ENCODE data around the gene DCN. TPM values are rescaled to one million over a fixed set of nuclear protein-coding genes. Genes with fewer than 3 reads are reported as not detected.

DCN gene
- total RNA-seq, 1 experiment from 2014 or later: 0.32 TPM

- DNase-seq: no peak
- no peaks in the 10 kb centered on the region for H3K36me3 ChIP-seq
- no peaks in the 10 kb centered on the region for H3K27me3 ChIP-seq
- no peak overlapping the region for H3K4me3 ChIP-seq
- H3K4me1 ChIP-seq: peaks cover 4% of the 10 kb centered on the region; the same call in 1 of the 2 replicates
- no peak overlapping the region for H3K27ac ChIP-seq
- H3K9me3 ChIP-seq (replicated peaks): 0 out of 2 replicates have a peak, but pooled peaks cover 4% of the 10 kb centered on the region
These were observed 89.3 kb downstream of the DCN start for GRCh38 chr12:91093341-91093740.

GRCh38 chr12:91091916-91092715 lies 90.5 kb downstream of the DCN start:
- H3K36me3 ChIP-seq: no peaks in the 10 kb centered on the region
- H3K4me3 ChIP-seq: no peak overlapping the region
- no peaks in the 10 kb centered on the region for H3K27me3 ChIP-seq
- 0 out of 2 replicates have a peak, but pooled peaks cover 4% of the 10 kb centered on the region for H3K9me3 ChIP-seq (replicated peaks)
- no peak overlapping the region for H3K27ac ChIP-seq
- H3K4me1 ChIP-seq: no peaks in the 10 kb centered on the region
- DNase-seq: peak in 1 of 2 experiments; percentile 2

Other genes starting within 250 kb of the DCN start
- not detected in 2 replicates for gene CCER1, start 227.6 kb downstream of the DCN start, total RNA-seq (2014; rRNA removed; shearing (Covaris generic))
- gene EPYC, start 177.8 kb downstream of the DCN start, total RNA-seq (2014; rRNA removed; shearing (Covaris generic)): not detected in 2 replicates
- not detected in 2 replicates for gene KERA, start 124.8 kb downstream of the DCN start, total RNA-seq (2014; rRNA removed; shearing (Covaris generic))
- 1.5 and 1.7 TPM in 2 replicates for gene LUM, start 71.3 kb downstream of the DCN start, total RNA-seq (2014; rRNA removed; shearing (Covaris generic))

All from SJCRH30 (cell line).